HG02588 (cell line): ENCODE results near the gene YWHAE.
"Not testable (repeated sequence)": the region's sequence is repeated elsewhere in the genome, so short reads cannot be mapped to it uniquely, and the experiment has no call there.

Experiments used
- ATAC-seq: cut with Tn5 transposase; IDR thresholded peaks from one replicate; pipeline ENCODE4 v1.9.1; 2021; ENCODE audit warnings: mild to moderate bottlenecking, moderate library complexity; ENCODE audit not compliant: unreplicated experiment

Gene YWHAE

GRCh38 chr17:1413281-1413791 is 13.3 kb upstream of the YWHAE start:
- ATAC-seq, result no peak

DNA sequence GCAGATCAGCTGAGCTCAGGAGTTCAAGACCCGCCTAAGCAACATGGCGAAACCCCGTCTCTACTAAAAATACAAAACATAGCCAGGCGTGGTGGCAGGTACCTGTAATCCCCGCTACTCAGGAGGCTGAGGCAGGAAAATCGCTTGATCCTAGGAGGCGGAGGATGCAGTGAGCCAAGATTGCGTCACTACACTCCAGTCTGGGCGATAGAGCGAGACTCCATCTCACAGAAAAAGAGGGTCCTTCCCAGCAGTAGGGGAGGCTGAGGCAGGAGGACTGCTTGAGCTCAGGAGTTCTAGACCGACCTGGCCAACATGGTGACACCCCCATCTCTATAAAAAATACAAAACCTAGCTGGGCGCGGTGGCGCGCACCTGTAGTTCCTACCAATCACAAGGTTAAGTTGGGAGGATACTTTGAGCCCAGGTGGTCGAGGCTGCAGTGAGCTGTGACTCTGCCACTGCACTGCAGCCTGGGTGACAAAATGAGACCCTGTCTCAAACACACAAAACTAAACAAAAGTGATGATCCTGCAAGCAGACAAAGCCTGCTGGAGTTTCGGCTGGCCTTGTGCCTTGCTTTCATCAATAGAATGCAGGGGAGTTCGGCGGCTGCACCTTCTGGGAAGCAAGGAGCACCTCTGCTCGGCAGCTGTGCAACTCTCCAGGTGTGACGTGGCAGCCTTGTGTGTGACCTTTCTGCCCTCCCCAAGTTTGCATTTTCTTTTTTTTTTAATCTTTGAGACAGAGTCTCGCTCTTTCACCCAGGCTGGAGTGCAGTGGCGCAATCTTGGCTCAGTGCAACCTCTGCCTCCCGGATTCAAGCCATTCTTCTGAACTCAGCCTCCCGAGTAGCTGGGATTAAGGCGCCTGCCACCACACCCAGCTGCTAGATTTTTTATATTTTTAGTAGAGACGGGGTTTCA is 12.4 kb upstream of the YWHAE start:
- ATAC-seq, result no peak

DNA sequence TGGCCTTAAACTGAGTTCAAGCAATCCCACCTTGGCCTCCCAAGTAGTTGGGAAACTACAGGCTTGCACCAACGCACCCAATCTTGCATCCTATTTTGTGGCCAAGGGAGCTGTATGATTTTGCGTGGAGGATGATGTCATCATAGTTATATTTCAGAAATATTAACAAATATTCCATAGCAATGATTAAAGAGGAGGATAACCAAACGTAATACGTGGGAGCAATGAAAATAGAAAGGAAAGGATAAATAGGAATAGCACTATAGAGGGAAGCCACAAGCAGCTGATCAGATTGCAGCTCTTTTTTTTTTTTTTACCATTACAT is 2.2 kb upstream of the YWHAE start:
- ATAC-seq, result no peak

DNA sequence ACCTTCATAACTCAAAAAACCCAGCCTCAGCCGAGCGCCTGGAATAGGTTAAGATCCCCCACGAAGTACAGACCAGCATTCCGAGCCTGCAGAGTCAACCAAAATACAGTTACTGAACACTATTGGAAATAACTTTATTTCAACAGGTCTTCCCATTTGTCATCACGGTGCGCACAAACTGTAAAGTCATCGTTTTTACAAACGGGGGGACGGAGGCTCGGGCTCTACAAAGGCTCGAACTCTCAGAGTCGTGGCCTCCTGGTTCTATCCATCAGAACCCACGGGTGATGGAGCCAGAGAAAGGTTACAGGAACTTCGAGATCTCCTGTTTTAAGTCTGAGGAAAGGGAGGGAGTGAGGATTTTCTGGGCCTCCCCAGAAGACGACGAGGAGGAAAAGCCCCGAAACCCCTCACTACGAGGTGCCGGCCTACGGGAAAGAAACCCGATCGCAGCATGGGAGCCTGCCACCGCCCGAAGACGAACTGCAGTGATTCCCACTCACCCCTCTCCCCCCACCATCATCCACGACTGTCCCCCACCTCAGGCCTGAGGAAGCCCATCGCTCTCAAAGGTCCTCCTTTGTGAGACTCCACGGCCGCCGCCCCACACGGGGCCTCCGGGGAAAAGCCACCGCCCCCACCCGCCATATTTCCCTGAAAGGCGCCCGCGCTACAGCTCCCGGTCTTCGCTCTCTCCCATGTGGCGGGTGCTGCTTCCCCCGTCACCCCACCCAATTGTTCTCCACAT is 917 bp downstream of the YWHAE start:
- no peak for ATAC-seq

GRCh38 chr17:1398028-1398427 is 2.0 kb downstream of the YWHAE start:
- ATAC-seq, result no peak

GRCh38 chr17:1395876-1396665 is 4.0 kb downstream of the YWHAE start:
- ATAC-seq, result not testable (repeated sequence)

- ATAC-seq, result no peak
Observed at GRCh38 chr17:1391577-1391976, 8.4 kb downstream of the YWHAE start.

DNA sequence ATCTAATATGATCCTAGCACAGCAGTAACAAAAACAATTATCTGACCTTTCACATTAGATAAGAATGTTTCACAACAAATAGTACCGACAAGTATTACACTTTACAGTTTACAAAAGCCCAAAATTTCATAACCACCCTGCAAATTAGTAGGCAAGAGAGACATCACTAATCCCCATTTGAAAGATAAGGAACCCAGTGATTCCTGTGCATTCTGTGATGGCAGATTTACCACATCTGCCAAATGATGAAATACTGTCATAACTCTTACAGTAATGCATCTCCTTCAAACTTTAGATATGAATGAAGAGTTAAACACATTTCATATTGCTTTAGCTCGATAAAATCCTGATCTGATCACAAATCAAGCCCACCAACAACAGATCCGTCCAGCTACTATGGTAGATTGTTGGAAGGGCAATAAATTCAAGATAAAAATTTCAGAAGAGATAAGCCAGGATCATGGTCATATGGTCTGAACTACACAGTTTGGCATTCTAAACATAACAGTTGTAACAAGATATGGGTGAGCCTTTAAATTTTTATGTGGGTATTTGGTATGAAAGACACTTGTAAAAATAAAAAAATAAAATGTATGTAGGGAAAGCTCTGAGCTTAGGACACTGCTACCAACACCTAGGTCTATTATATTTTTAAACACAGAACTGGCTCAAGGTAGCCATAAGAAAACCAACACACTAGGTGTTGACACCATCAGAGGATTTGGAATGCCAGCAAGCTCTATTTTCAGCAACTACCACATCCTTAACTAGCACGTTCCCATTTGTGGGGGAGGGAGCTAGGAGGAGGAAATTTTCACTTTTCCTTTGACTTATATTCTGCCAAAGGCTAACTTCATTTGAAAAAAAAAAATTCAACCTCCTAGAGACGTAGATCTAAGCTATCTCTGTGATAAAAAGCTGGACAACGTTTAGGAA is 9.3 kb downstream of the YWHAE start:
- ATAC-seq, result no peak

DNA sequence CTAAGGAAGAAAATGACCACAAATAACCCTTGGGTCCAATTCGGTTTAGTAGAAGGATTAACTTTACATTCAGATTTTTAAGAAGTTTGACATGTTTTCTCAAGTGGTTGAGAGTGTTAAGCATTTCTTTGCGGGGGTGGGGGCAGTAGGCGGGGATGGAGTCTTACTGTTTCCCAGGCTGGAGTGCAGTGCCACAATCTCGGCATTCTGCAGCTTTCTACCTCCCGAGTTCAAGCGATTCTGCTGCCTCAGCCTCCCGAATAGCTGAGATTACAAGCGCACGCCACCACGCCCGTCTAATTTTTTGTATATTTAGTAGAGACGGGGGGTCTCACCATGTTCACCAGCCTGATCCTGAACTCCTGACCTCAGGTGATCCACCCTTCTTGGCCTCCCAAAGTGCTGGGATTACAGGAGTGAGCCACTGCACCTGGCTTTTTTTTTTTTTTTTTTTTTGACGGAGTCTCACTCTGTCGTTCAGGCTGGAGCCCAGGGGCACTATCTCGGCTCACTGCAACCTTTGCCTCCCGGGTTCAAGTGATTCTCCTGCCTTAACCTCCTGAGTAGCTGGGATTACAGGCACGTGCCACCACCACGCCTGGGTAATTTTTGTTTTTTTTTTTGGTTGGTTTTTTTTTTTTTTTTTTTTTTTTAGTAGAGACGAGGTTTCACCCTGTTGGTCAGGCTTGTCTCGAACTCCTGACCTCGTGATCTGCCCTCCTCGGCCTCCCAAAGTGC is 12.4 kb downstream of the YWHAE start:
- ATAC-seq, result not testable (repeated sequence)

GRCh38 chr17:1386675-1387190 is 13.3 kb downstream of the YWHAE start:
- ATAC-seq, result not testable (repeated sequence)

DNA sequence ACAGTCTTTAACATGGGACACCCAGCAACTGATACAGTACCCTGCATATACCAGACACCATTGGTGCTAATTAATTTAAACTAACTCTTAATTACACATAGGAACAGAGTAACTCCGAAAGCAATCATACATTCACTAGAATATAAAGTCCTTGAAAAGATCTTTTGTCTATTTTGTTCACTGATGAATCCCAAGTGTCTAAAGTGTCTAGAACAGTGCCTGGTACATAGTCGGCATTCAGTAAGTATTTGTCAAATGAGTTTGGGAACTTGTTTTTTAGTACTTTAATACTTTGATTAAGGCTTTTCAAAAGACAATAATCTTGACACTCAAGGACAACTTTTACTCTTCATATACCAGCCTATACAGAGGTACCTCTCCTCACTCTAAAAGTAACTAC is 13.8 kb downstream of the YWHAE start:
- no peak for ATAC-seq

DNA sequence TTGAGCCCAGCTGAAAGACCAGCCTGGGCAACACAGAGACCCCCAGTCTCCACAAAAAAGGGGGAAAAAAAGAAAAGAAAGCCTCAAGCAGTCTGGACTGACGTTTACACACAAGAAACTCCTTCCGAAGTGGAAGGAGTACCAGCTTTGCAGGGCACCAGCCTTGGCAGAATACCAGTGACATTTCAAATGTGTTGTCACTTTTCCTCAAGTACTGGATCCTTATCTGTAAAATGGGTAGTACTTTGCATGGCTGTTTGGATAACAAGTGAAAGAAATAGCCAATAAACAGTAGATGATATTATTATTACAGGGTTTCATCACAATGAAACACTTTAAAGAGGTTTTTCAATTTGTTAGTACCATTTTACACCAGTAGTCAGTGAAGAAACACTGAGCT is 14.2 kb downstream of the YWHAE start:
- ATAC-seq, result no peak

DNA sequence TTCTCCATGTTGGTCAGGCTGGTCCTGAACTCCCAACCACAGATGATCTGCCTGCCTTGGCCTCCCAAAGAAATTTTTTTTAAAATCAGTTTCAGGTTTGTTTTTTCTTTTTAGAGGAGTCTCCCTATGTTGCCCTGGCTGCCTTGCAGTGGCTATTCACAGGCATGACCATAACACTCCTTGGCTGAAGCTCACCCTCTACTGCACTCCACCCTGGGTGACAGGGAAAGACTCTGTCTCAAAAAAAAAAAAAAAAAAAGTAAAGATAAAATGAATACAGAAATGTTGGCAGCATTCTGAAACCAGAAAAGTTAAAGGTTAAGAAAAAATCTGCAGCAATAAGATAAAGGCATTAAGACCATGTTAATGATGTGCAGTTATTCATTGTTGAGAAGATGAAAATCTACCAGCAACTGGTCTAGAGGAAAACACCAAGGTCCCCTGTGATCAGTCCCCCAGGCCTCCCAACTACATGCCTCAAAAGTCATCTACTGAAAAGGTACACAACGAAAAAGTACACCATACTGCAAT is 15.1 kb downstream of the YWHAE start:
- ATAC-seq, result no peak

DNA sequence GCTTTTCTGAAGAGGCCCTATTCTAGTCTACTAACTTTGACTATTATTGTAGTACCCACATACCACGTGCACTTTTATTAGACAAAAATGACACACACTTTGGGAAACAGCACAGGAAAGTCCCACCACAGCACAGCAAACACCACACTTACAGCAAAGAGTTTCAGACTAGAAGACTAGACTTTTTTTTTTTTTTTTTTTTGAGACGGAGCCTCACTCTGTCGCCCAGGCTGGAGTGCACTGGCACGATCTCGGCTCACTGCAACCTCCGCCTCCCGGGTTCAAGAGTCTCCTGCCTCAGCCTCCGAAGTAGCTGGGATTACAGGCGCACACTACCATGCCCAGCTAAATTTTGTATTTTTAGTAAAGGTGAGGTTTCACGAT is 20.1 kb downstream of the YWHAE start:
- no peak for ATAC-seq

DNA sequence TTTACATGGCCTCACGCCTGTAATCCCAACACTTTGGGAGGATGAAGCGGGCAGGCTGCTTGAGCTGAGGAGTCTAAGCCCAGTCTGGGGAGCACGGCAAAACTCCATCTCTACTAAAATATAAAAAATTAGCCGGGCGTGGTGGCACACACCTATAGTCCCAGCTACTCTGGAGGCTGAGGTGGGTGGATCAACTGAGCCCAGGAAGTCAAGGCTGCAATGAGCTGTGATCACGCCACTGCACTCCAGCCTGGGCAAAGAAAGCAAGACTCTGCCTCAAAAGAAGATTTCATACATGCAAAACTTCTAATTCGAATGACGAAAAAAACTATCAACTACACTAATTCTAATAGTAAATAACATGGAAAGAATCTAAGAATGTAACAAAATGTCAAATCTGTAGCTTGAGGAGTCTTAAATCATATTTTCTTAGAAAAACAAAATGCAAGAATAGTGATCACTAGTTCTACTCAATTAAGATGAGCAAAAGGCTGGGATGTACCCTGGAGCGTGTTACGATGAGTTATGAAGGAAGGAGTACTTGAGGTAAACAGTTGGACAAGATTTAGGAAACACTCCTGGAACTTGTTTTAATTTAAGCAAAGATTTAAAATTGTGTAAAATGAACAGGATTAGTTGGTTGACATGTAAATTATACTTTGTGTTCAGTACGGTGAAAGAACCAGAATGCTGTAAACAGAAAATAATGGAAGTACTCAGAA is 20.7 kb downstream of the YWHAE start:
- no peak for ATAC-seq

- not testable (repeated sequence) for ATAC-seq
Observed at GRCh38 chr17:1378476-1378860, 21.6 kb downstream of the YWHAE start.

GRCh38 chr17:1377334-1377733 is 22.7 kb downstream of the YWHAE start:
- no peak for ATAC-seq

DNA sequence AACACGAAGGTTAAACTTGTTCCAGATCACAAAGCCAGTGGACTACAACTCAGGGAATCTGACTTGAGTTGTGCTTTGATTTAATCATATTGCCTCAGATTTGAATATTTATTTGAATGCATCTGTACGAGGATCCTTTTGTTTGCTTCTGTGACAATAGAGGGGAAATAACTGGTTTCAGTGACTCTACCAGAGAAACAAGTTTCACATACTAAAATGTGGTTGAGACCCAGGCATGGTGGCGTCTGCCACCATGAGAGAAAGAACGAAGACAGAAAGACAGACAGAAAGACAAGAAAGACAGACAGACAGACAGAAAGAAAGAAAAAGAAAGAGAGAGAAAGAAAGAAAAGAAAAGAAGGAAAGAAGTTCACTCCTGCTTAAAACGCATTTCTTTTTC is 24.0 kb downstream of the YWHAE start:
- no peak for ATAC-seq
